Stimulated activated CD8-positive, alpha-beta memory T cell treated with anti-CD3 and anti-CD28 coated beads, Interleukin-4, amount 100 ng/mL, for 1 hour (primary cell): Measurements from ENCODE around the gene CLNK.

Experiments used
- DNase-seq, 2 donors: peaks; one replicate each; pipeline ENCODE4 v3.0.0-alpha.2; 2020; ENCODE audit warnings: low read depth in 2 of 2, low spot score in 1 of 2

The CLNK gene

DNA sequence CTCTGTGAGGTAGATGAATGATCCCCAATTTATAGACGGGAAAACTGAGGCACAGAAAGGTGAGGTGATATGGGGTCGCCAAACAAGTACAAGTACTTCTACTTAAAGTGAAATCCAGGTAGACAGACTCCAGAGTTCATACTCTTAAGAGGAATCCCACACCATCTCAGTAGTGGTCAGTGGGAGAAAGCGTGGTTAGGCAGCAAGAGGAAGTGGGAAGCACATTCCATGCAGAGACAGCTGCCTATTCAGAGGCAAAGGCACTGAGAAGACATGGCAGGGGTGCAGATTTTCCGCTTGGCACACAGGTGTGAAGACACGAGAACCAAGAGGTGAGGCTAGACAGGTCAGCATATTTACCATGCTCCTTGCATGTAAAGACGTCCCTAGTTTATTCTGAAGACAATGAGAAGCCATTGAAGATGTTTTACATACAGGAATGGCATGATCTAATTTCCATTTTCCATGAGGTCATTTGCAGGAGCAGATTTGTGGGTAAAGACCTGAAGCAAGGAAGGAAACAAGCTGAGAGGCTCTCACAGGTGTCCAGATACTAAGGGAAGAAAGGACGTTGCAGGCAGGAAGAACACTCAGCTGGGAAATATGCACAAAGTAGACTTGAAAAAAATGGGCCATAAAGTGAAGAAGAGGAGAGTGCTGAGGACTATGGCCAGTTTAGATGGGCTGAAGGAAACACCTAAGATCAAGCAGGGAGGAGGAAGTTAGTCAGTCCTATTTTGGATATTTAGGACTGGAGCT lies 17.3 kb upstream of the CLNK start:
- no peak for DNase-seq

DNA sequence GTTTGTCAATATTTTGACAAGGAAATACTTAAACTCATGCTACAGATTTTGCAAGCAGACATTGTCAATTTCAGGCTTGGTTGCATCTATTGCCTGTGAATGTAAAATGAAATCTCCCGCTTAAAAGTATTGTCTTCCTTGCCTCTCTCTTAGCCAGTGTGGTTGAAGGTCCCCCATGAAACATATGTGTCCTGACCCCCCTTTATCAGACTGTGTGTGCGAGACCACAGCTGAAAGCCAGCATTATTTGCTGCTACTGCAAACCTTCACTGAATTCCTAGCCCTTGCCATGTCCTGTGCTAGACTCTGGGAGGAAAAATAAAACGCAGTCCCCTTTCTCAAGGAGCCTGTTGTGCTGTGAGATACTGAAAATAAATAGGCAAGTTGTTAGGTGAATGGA lies 16.6 kb upstream of the CLNK start:
- DNase-seq = no peak

DNA sequence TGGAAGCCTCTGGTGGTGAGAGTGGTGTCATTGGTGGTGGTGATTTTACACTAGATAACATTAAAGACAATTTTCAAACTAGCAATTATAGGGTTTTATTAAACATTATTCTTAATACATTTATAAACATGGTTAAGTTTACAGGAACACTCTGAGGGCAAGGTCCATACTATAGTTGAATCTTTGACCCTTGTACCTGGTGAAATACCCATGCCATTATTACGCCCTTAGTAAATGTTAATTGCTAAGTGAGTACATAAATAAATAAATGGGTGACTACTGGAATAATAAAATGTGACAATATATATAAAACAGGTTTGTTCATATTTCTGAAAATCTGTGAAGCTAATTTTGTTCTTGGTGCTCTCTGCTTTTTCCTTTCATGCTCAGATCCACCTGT lies 13.6 kb upstream of the CLNK start:
- no peak for DNase-seq

DNA sequence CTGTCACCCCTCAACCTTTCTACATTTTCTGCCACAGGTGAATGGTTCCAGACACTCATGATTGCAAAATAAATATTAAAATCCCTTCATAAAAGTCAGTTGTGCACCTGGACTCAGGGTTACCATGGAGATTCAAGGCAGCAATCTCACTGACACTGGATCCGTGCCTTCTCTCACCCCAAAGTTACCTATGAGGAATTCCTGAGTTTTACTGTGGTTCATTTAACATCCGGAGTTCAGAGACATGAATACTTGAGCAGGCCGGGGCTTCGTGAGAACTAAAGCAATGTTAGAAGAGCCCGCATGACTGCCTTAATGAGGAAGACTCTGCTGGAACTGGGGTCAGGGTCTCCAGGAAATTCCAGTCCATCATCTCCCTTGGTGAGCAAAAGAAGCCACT lies 12.5 kb upstream of the CLNK start:
- DNase-seq = no peak

DNA sequence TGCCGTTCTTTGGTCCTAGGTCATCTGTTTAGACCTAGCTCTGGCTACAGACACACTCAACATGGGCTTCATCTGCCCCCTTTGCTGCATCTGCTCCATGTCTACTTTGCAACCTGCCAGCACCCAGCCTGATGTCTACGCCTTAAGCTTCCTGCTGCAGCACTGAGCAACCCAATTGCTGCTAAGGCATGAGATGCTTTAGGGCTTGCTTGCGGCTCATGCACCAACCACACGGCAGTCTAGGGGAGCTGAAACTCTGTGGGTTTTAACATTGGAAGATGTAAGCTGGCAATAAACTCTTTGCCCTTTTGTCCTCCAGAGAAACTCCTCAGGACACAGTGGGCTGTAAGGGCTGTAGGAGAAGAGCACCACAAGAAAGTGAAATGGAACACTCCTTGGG lies 11.7 kb upstream of the CLNK start:
- no peak for DNase-seq

DNA sequence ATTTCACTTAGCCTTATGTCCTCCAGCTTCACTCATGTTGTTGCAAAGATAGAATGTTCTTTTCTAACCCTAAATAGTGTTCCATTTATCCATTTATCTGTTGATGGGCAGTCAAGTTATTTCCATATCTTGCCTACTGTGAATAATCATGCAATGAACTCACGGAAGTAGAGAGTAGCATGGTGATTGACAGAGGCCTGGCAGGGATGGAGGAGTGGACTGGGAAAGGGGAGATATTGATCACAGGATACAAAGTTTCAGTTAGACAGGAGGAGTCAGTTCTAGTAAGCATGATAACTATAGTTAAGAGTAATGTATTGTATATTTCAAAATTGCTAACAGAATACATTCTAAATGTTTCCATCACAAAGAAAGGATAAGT lies 10.3 kb upstream of the CLNK start:
- DNase-seq = no peak

DNA sequence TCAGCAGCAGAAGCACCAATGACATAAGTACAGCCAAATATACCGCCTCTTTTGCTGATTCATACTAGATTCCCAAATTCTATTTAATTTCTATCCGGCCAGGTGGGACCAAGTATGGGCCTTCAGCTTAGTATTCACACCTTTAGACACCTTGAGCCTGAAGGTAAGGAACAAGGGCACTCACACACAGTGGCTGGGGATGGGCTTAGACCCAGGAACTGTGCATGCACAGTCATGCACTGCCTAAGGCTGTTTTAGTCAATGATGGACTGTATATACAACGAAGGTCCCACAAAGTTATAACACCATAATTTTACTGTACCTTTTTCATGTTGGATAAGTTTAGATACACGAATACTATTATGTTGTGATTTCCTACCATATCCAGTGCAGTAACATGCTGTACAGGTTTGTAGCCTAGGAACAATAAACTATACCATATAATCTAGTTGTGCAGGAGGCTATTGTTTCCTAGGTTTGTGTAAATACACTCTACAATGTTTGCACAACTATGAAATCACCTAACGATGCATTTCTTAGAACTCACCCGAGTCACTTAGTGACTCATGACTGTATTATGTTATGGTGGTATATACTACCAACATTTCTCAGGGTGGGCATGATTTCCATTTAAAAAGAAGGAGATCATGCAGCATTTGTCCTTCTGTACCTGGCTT lies 9.7 kb upstream of the CLNK start:
- no peak for DNase-seq

DNA sequence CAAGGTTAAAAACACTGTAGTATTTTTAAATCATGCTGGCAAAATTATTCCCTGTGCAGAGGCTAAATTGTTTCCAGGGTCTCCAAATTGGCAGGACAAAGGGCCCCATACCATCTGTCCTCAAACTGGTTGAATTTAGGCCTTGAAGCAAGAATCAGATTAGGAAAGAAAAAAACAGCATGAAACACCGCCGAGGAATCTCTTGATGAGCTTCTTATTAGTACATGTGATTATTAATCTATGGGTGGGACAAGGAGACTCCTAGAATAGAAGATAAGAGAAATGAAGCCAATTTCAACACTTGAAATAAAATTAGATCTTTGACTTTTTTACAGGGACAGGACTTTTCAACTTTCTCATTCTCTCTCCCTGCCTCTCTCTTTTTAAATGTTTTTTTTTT lies 7.1 kb upstream of the CLNK start:
- no peak for DNase-seq

DNA sequence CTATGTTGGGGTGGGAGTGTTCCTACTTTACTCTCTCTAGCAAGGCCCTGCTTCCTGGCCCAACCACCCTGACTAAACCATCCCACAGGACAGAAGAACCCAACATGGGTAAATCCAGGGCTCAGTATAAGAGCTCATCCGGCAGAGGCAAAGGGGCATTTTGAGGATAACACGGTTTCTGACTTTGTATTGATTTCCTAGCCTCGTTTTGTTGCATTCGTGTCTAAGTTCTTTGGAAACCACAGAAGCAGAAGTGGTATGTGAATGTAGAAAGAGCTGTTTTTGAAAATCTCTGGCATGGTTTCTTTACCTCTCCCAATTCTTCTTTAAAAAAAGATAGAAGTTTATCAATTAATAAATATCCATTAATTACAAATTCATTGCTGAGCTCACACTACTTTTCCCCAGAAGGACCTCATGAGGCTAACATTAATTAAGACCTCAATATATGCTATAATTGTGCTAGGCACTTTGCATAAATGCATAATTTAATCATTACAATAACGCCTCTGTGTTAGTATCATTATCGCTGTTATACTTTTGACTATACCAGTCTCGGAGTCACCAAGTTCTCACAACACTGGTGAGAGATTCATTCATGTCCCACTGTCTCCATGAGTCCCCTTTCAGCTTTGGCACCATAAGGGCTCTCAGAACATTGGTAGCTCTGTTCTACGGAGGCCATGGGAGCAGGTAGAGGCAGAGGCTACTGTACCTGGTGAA lies 5.8 kb upstream of the CLNK start:
- no peak for DNase-seq

DNA sequence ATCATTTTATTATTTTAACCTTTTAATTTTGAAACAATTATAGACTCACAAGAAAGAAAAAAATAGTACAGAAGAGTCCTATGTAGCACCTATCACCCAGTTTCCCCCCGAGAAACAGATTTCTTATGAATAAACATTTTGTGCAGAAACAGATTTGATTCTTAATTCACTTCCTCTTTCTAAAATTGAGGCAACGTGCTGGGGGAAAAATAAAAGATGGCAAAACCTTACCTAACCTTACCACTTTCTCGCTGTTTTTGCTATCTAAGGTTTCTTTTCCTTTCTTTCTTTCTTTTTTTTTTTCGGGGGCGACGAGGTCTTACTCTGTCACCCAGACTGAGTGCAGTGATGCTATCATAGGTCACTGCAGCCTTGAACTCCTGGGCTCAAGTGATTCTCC lies 4.3 kb upstream of the CLNK start:
- DNase-seq = no peak

DNA sequence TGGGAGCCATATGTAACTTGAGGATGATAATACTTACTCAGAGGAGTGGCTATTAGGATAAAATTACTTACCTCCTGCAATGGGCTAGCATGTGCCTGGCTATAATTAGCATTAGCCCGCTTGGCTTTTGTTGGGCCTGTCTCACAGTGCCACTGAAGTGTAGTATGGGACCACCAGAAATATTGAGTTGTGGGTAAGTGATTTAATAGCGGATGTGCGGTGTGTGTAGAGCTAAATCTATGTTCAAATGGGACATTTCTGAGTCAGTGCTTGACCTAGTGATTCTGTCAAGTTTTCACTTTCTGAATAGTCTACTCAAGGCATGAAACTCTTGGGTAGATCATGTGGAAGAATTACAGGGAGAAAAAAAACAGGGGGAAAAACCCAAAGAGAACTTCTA lies 3.5 kb upstream of the CLNK start:
- DNase-seq = no peak

DNA sequence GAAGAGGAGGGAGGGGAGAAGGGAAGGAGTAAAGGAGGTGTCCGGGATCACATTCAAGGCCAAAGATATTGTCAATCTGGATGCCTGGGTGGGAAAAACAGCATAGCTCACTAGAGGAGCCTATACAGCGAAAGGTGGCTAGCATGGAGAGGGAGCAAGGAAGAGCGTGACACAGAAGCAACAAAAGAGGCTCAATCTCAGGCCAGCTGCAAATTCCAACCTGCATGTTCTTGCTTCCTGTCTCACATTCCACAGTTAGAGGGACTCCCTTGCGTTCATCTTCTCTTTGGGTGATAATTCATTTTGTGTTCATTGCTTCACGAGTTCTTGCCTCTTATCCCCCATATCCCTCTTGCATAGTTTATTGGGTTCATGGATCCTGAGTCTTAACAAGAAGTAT lies 3.0 kb upstream of the CLNK start:
- DNase-seq = no peak

DNA sequence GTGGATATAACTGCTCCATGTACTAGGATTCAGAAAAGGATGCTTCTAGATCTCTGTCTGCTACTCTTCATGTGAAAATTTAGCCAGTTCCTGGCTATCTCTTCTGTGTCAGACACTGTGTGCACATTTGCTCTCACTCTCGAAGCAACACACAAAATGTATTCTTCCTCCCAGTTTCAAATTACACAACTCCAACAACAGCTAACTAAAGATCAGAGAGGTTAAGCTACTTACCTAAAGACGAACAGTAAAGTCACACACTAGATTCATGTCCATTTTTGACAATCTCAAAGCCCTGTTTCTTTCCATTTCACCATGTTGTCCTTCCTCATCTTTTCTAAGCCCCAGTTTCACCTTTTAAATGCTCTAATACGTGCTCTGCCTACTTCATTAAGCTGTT lies 2.2 kb downstream of the CLNK start:
- no peak for DNase-seq

DNA sequence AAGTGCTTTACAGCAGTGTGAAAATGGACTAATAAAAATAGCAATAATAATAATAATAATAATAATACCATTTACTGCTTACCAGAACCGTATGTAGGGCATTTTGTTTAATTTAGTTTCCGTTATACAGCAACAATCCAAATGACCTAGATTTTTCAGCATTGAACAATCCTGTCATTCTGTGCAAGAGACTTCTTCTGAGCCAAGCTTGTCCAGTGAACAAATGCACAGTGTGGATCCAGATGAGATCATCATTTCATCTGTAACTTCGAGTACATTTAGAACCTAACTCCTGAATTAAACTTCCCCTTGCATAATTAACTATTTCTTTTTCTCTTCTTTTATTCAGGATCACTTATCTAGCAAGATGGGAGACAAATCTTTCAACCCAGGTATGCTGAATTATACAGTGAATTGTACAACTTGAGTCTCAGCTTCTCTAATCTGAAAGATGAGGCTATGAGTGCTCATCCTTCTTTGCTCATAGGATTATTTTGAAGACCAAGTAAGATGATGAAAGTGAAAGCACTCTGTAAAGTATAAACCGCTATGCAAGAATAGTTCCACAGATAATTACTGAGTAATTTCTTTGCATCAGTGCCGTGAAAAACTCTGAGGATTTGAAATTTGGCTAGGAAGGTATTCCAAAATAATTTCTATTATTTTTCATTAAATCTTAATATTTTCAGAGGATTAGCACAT lies 6.6 kb downstream of the CLNK start:
- no peak for DNase-seq

DNA sequence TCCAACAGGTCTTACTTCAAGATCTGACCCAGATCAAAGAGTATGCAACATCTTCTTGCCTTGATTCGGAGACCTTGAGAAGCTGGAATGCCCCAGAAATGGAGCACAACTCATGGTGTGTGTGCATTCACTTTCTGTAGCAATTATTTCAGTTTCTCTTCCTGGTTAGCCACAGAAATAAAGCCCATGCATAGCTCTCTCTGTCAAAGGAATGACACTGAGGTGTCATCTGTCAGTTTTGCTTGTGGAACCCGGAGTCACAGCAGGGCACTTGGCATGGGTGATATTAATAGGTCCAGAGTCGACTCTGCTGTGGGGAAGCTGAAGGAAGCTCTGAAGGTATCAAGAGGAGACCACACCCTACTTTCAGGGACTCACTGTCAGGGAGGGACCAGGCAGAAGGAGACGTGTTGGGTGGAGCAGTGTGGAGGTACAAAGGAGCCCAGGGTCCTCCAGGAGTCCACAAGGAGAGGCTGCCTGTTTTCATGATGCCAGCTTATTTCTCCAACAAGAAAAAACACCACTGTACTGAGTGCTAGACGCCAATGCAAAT lies 10.7 kb downstream of the CLNK start:
- DNase-seq = no peak

DNA sequence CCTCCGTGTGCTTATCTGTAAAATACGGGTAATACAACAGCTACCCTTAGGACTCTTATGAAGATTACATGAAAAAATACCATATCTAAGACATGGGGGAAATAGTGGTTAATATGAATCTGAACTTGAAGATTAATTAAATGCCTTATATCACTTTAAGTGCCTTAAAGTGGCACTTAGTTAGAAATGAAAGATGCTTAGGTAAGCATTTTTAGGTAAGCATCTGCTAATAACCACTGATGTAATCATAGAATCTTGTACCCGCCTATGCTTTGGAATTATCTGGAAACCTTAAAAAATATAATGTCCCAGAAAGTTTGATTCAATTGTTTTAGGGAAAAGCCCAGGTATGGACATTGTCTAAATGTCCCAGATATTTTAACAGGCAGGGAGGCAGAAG lies 12.2 kb downstream of the CLNK start:
- no peak for DNase-seq

DNA sequence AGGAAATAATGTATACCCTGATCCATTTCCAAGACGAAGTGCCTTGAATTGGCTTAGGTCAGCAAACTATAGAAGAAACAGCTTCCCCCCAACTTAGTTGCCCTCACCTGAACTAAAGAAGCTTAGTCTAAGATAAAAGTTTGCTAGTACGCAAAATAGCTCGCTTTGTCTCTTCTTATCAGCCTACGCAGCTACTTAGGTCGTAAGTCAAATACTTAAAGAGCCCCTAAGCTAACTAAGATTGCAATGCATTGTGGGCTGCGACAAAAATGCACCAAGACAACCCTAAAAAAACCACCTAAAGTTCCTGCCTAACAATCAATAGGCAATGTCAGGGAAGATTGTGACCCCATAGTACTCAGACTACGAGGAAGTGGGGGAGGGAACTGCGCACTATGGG lies 12.8 kb downstream of the CLNK start:
- DNase-seq = no peak

DNA sequence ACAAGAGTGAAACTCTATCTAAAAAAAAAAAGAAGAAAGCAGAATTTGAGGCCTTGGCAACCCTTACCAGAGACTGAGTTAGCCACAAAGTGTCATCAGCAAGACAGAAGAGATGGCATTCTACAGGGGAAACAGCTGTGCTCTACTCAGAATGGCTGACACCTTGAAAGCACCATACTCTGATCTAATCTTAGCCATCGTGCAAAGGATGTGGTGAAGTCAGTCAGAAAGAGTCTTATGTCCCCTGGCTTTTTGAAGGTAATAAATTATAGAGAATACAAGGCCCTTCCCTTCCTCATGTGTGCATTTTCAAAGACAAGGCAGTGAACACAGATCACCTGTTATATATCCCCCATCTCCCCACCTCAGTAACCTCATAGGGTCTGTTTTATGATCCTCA lies 13.2 kb downstream of the CLNK start:
- DNase-seq = no peak

DNA sequence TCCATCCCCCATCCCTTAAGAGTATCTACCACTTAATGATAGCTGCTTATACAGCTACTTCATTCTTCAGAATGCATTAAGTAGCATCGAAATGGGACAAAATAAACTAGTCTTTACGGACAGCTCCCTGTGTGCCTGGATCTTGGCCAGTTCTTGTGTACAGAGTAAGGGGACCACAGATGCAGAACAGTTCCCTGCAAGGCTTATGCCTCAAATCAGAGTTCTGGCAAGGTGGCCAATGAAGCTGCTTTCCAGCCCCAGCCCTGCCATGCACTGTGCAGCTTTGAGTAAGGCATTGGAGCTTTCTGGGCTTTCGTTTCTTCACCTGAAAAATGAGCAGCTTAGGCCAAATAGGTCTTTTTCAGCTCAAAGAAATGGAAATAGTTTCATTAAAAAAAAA lies 14.2 kb downstream of the CLNK start:
- no peak for DNase-seq

DNA sequence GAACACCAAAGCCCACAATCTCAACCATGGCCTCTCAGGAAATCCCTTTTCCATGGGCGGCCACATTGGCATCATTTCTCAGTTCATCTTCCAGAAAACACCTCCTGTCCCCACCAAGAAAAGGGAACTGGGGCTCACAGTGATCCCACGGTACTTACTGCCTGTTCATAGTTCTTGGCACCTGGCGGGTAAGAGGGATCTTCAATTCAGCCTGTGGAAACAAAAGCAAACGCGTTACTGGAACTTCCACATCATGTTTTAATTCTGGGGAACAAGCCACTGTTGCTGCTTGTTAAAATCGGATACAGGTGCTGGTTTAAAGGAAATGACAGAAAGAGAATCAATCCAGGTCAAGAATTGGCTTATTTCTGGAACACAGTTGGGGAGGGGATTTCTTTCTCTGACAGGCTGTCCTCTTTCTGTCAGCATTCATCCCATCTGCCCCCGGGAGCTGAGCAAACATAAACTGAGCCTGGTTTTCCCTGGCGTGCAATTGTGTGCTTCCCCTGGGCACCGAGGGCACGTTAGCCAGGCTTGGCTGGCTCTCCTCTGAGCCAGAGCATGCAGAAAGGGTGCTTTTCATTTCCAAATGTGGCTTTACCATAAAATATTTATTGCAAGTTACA lies 16.8 kb downstream of the CLNK start:
- DNase-seq = no peak

DNA sequence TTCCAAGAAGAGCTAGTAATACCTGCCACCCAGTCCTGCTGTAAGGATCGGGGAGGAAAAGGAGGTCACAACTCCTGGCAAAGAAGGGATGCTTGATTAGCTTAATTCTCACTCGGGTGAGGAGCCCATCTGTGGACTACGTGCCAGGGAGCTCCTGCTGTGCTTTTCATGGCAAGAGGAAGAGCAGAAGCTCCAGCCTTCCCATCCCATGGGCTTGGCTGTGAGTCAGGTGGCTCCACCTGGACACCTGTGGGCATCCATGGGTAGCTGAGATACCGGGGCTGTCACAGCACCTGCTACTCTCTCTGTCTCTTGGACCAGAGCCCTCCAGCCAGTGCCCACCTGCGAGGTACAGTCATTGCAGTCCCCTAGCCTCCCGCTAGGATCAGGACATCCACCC lies 18.0 kb downstream of the CLNK start:
- no peak for DNase-seq
